ENCODE results near the gene BRAP. TPM values are rescaled to one million over a fixed set of nuclear protein-coding genes. Genes with fewer than 3 reads are reported as not detected.
"Not testable (repeated sequence)": the region's sequence is repeated elsewhere in the genome, so short reads cannot be mapped to it uniquely, and the experiment has no call there.

BRAP gene
- total RNA-seq, 1 experiment from 2014 or later = 11.0 TPM

- Histone ChIP-seq H3K4me3 (peak overlapping the region; percentile 79; the same call in 1 of the 2 replicates), H3K36me3 (peaks cover 10% of the 10 kb centered on the region), H3K9me3 (no peaks in the 10 kb centered on the region), H3K27me3 (no peaks in the 10 kb centered on the region)
- no peak for DNase-seq
These were observed 1.5 kb upstream of the BRAP start for GRCh38 chr12:111687255-111687654.

GRCh38 chr12:111686574-111687105, 884 bp upstream of the BRAP start:
- no peaks in the 10 kb centered on the region for H3K27me3 ChIP-seq
- peak overlapping the region; percentile 79 for H3K4me3 ChIP-seq
- H3K36me3 ChIP-seq = peaks cover 15% of the 10 kb centered on the region
- DNase-seq = no peak
- no peaks in the 10 kb centered on the region for H3K9me3 ChIP-seq

GRCh38 chr12:111685322-111685810, 390 bp downstream of the BRAP start:
- H3K27me3 ChIP-seq = no peaks in the 10 kb centered on the region
- no peaks in the 10 kb centered on the region for H3K9me3 ChIP-seq
- DNase-seq = no peak
- H3K36me3 ChIP-seq = peaks cover 19% of the 10 kb centered on the region
- peak overlapping the region; percentile 79 for H3K4me3 ChIP-seq

- not testable (repeated sequence) for H3K27me3 ChIP-seq, H3K9me3 ChIP-seq, DNase-seq
- Histone ChIP-seq H3K4me3 (peak overlapping the region; percentile 79), H3K36me3 (peaks cover 22% of the 10 kb centered on the region)
These were observed 1.1 kb downstream of the BRAP start for GRCh38 chr12:111684485-111685198.

GRCh38 chr12:111677186-111677585, 8.6 kb downstream of the BRAP start:
- DNase-seq = no peak
- H3K27me3 ChIP-seq = no peaks in the 10 kb centered on the region
- no peak overlapping the region for H3K4me3 ChIP-seq
- H3K36me3 ChIP-seq = peaks cover 50% of the 10 kb centered on the region
- H3K9me3 ChIP-seq = no peaks in the 10 kb centered on the region

GRCh38 chr12:111673503-111673902, 12.3 kb downstream of the BRAP start:
- Histone ChIP-seq H3K9me3 (no peaks in the 10 kb centered on the region), H3K27me3 (no peaks in the 10 kb centered on the region), H3K4me3 (no peak overlapping the region), H3K36me3 (peaks cover 49% of the 10 kb centered on the region)
- DNase-seq = no peak

- Histone ChIP-seq H3K4me3 (no peak overlapping the region), H3K27me3 (no peaks in the 10 kb centered on the region), H3K36me3 (peaks cover 49% of the 10 kb centered on the region), H3K9me3 (no peaks in the 10 kb centered on the region)
- DNase-seq = no peak
These were observed 12.9 kb downstream of the BRAP start for GRCh38 chr12:111672822-111673381.

- H3K36me3 ChIP-seq = peaks cover 27% of the 10 kb centered on the region
- no peaks in the 10 kb centered on the region for H3K9me3 ChIP-seq
- no peaks in the 10 kb centered on the region for H3K27me3 ChIP-seq
- no peak for DNase-seq
- no peak overlapping the region for H3K4me3 ChIP-seq
These were observed 20.5 kb downstream of the BRAP start for GRCh38 chr12:111664961-111665865.

- Histone ChIP-seq H3K9me3 (no peaks in the 10 kb centered on the region), H3K27me3 (no peaks in the 10 kb centered on the region), H3K36me3 (peaks cover 24% of the 10 kb centered on the region), H3K4me3 (no peak overlapping the region)
- no peak for DNase-seq
These were observed 21.3 kb downstream of the BRAP start for GRCh38 chr12:111664499-111664898.

- H3K4me3 ChIP-seq = no peak overlapping the region
- H3K27me3 ChIP-seq = no peaks in the 10 kb centered on the region
- DNase-seq = no peak
- H3K36me3 ChIP-seq = peaks cover 22% of the 10 kb centered on the region
- H3K9me3 ChIP-seq = no peaks in the 10 kb centered on the region
These were observed 29.7 kb downstream of the BRAP start for GRCh38 chr12:111656016-111656415.

- H3K27me3 ChIP-seq = no peaks in the 10 kb centered on the region
- H3K9me3 ChIP-seq = no peaks in the 10 kb centered on the region
- peaks cover 24% of the 10 kb centered on the region for H3K36me3 ChIP-seq
These were observed 30.4 kb downstream of the BRAP start for GRCh38 chr12:111655356-111655755.

GRCh38 chr12:111653596-111653995, 32.2 kb downstream of the BRAP start:
- peaks cover 30% of the 10 kb centered on the region for H3K36me3 ChIP-seq
- H3K9me3 ChIP-seq = no peaks in the 10 kb centered on the region
- DNase-seq = no peak
- no peak overlapping the region for H3K4me3 ChIP-seq
- no peaks in the 10 kb centered on the region for H3K27me3 ChIP-seq

More at GRCh38 chr12:111655356-111655755, 30.4 kb downstream of the BRAP start:
- no peak for DNase-seq
- no peak overlapping the region for H3K4me3 ChIP-seq

GRCh38 chr12:111652530-111652929, 33.2 kb downstream of the BRAP start:
- H3K9me3 ChIP-seq, H3K4me3 ChIP-seq, H3K27me3 ChIP-seq, DNase-seq: not testable (repeated sequence)
- H3K36me3 ChIP-seq = peaks cover 30% of the 10 kb centered on the region

GRCh38 chr12:111650912-111651311, 34.8 kb downstream of the BRAP start:
- DNase-seq = no peak
- Histone ChIP-seq H3K36me3 (peaks cover 23% of the 10 kb centered on the region), H3K4me3 (no peak overlapping the region), H3K27me3 (no peaks in the 10 kb centered on the region), H3K9me3 (no peaks in the 10 kb centered on the region)

- DNase-seq = no peak
- H3K36me3 ChIP-seq = peaks cover 42% of the 10 kb centered on the region
- H3K4me3 ChIP-seq = no peak overlapping the region
These were observed 40.3 kb downstream of the BRAP start for GRCh38 chr12:111645433-111645832.

GRCh38 chr12:111643427-111643826, 42.3 kb downstream of the BRAP start:
- no peaks in the 10 kb centered on the region for H3K27me3 ChIP-seq
- peak; percentile 21 for DNase-seq
- H3K9me3 ChIP-seq = no peaks in the 10 kb centered on the region
- H3K36me3 ChIP-seq = peaks cover 29% of the 10 kb centered on the region
- H3K4me3 ChIP-seq = no peak overlapping the region

More at GRCh38 chr12:111645433-111645832, 40.3 kb downstream of the BRAP start:
- H3K27me3 ChIP-seq = no peaks in the 10 kb centered on the region
- no peaks in the 10 kb centered on the region for H3K9me3 ChIP-seq

All from MG63 (cell line).